Neural cell (in vitro differentiated cells): Measurements from ENCODE around the gene PRKACA. TPM values are rescaled to one million over a fixed set of nuclear protein-coding genes. Genes with fewer than 3 reads are reported as not detected.

Experiments
- H2AFZ ChIP-seq: fragments of 200-600, 300-800 bp; sonication (generic), shearing (Covaris generic); 2 replicates; pipeline ENCODE4 v1.6.0; 2014; ENCODE audit warnings: low read depth, mild to moderate bottlenecking, antibody characterized with exemption, low read length, moderate library complexity
- H3F3A ChIP-seq: fragments of 200-600 bp; shearing (Covaris generic); 2 replicates; pipeline ENCODE4 v1.6.1; 2016; ENCODE audit warnings: mild to moderate bottlenecking, moderate library complexity, mixed read lengths, antibody characterized with exemption, low read length; ENCODE audit not compliant: insufficient read depth, poor library complexity, severe bottlenecking
- H3K27ac ChIP-seq: fragments of 200-600, 300-800 bp; sonication (generic), shearing (Covaris generic); 2 replicates; pipeline ENCODE4 v1.5.1; 2014; ENCODE audit warnings: mild to moderate bottlenecking, low read length, moderate library complexity
- H3K27me3 ChIP-seq: fragments of 300-800, 200-600 bp; sonication (generic), shearing (Covaris generic); 2 replicates; pipeline ENCODE4 v1.6.0; 2014; ENCODE audit warnings: mild to moderate bottlenecking, low read depth, low read length, moderate library complexity; ENCODE audit not compliant: insufficient read depth
- H3K36me3 ChIP-seq: fragments of 300-800, 200-600 bp; sonication (generic), shearing (Covaris generic); 2 replicates; pipeline ENCODE4 v1.5.1; 2014; ENCODE audit warnings: mild to moderate bottlenecking, antibody characterized with exemption, low read length, moderate library complexity; ENCODE audit not compliant: insufficient read depth
- H3K4me2 ChIP-seq: fragments of 300-800, 200-600 bp; sonication (generic), shearing (Covaris generic); 2 replicates; pipeline ENCODE4 v1.6.0; 2014; ENCODE audit warnings: mild to moderate bottlenecking, low read length
- H3K4me3 ChIP-seq: fragments of 300-800, 200-600 bp; sonication (generic), shearing (Covaris generic); 2 replicates; pipeline ENCODE4 v1.5.1; 2014; ENCODE audit warnings: mild to moderate bottlenecking, low read length, moderate library complexity
- H3K79me2 ChIP-seq: fragments of 200-600 bp; shearing (Covaris generic); replicated peaks from 2 replicates; pipeline ENCODE4 v1.6.0; 2014; ENCODE audit warnings: mild to moderate bottlenecking, low read length, moderate library complexity; ENCODE audit not compliant: insufficient read depth
- H3K9ac ChIP-seq: fragments of 300-800, 200-600 bp; sonication (generic), shearing (Covaris generic); 2 replicates; pipeline ENCODE4 v1.6.1; 2016; ENCODE audit warnings: mild to moderate bottlenecking, low read length, mixed read lengths
- H3K9me2 ChIP-seq: fragments of 200-600 bp; shearing (Covaris generic); 2 replicates; pipeline ENCODE4 v1.6.1; 2016; ENCODE audit warnings: mild to moderate bottlenecking, low read length, mixed read lengths; ENCODE audit not compliant: insufficient read depth
- H3K9me3 ChIP-seq: fragments of 200-600, 300-800 bp; sonication (generic), shearing (Covaris generic); 2 replicates; pipeline ENCODE4 v1.6.1; 2016; ENCODE audit warnings: mild to moderate bottlenecking, mixed run types, low read length, moderate library complexity, mixed read lengths
- H4K20me1 ChIP-seq: fragments of 200-600 bp; shearing (Covaris generic); 2 replicates; pipeline ENCODE4 v1.6.1; 2016; ENCODE audit warnings: mild to moderate bottlenecking, mixed run types; ENCODE audit not compliant: insufficient read depth
- CTCF ChIP-seq: fragments of 450-650 bp; IDR thresholded peaks from 2 replicates; pipeline ENCODE4 v1.5.1; 2014; ENCODE audit warnings: antibody characterized with exemption, mild to moderate bottlenecking, moderate library complexity; ENCODE audit not compliant: poor library complexity, severe bottlenecking
- EP300 ChIP-seq: fragments of 450-650 bp; conservative IDR thresholded peaks from 2 replicates; pipeline ENCODE4 v1.6.1; 2014; ENCODE audit warnings: antibody characterized with exemption, mild to moderate bottlenecking, moderate library complexity; ENCODE audit not compliant: poor library complexity, severe bottlenecking
- EZH2 ChIP-seq: fragments of 200-600, 300-800 bp; shearing (Covaris generic), sonication (generic); IDR thresholded peaks from 2 replicates; pipeline ENCODE4 v1.6.1; 2014; ENCODE audit warnings: antibody characterized with exemption, low read length, borderline replicate concordance, mild to moderate bottlenecking; ENCODE audit not compliant: insufficient read depth, poor library complexity, severe bottlenecking
- MXI1 ChIP-seq: fragments of 450-650 bp; conservative IDR thresholded peaks from 2 replicates; pipeline ENCODE4 v1.6.1; 2014; ENCODE audit warnings: antibody characterized with exemption, mild to moderate bottlenecking; ENCODE audit not compliant: poor library complexity, severe bottlenecking
- POLR2AphosphoS5 ChIP-seq: IDR thresholded peaks from 2 replicates; pipeline ENCODE4 v1.6.1; 2012
- RAD21 ChIP-seq: fragments of 450-650 bp; conservative IDR thresholded peaks from 2 replicates; pipeline ENCODE4 v1.6.1; 2014; ENCODE audit warnings: antibody characterized with exemption, mild to moderate bottlenecking, moderate library complexity
- REST ChIP-seq: IDR thresholded peaks from 2 replicates; pipeline ENCODE4 v1.6.1; 2012; ENCODE audit warnings: borderline replicate concordance
- SMC3 ChIP-seq: fragments of 450-650 bp; conservative IDR thresholded peaks from 2 replicates; pipeline ENCODE4 v1.6.1; 2014; ENCODE audit warnings: antibody characterized with exemption, mild to moderate bottlenecking, moderate library complexity; ENCODE audit not compliant: poor library complexity
- TAF1 ChIP-seq: IDR thresholded peaks from 2 replicates; pipeline ENCODE4 v1.6.1; 2012; ENCODE audit warnings: low read depth
- polyA plus RNA-seq: library from polyadenylated mRNA; depleted of rRNA; stranded (reverse); fragments of >200 nt; gene quantifications from 2 replicates; pipeline ENCODE4 v1.2.3, GENCODE V29; 2014

PRKACA gene
- polyA plus RNA-seq, 1 donor from 2014 or later, result 11.7 TPM

- Histone ChIP-seq H3K27ac (no peak within 1 kb of the TSS), H3K9me2 (no peaks in the 10 kb centered on the region), H3K9me3 (no peaks in the 10 kb centered on the region), H3F3A (no peaks in the 10 kb centered on the region), H3K4me2 (no peak within 1 kb of the TSS), H3K79me2 (no peaks in the 10 kb centered on the region), H3K4me3 (no peak within 1 kb of the TSS), H3K27me3 (peaks cover 18% of the 10 kb centered on the region), H3K36me3 (no peaks in the 10 kb centered on the region), H3K9ac (no peak within 1 kb of the TSS), H2AFZ (no peak within 1 kb of the TSS), H4K20me1 (no peaks in the 10 kb centered on the region)
- TF ChIP-seq CTCF (no peak), POLR2AphosphoS5 (no peak), SMC3 (no peak), EP300 (no peak), EZH2 (no peak), MXI1 (no peak), TAF1 (no peak), RAD21 (no peak), REST (no peak)
These were observed 55.6 kb downstream of the PRKACA start, which contains the start of gene PALM3 for GRCh38 chr19:14061751-14062557. TSS of gene PALM3 (minus strand) at chr19:14062076. CDS start at chr19:14061980, 96 bp downstream.

GRCh38 chr19:14061081-14061749 is 56.3 kb downstream of the PRKACA start:
- H3K9me2 ChIP-seq, result no peaks in the 10 kb centered on the region
- no peak overlapping the region for H3K4me2 ChIP-seq
- no peaks in the 10 kb centered on the region for H3K36me3 ChIP-seq
- H3F3A ChIP-seq, result no peaks in the 10 kb centered on the region
- no peaks in the 10 kb centered on the region for H3K9me3 ChIP-seq
- no peak for TF ChIP-seq CTCF
- no peak for TF ChIP-seq EP300
- no peak for TF ChIP-seq TAF1
- no peak for TF ChIP-seq MXI1
- no peak for TF ChIP-seq POLR2AphosphoS5
- TF ChIP-seq RAD21, result no peak
- no peak for TF ChIP-seq SMC3
- TF ChIP-seq REST, result no peak
- H3K4me3 ChIP-seq, result no peak overlapping the region
- H3K27ac ChIP-seq, result no peak overlapping the region
- H3K27me3 ChIP-seq, result peaks cover 18% of the 10 kb centered on the region
- no peaks in the 10 kb centered on the region for H3K79me2 ChIP-seq
- H4K20me1 ChIP-seq, result no peaks in the 10 kb centered on the region
- H3K9ac ChIP-seq, result no peak overlapping the region
- H2AFZ ChIP-seq, result no peak overlapping the region
